Caco-2 (cell line): Measurements from ENCODE around the gene PAFAH2. TPM values are rescaled to one million over a fixed set of nuclear protein-coding genes. Genes with fewer than 3 reads are reported as not detected.

Experiments
- BruUV-seq: library from RNA; stranded (reverse); fragments of 400-500 nt; replicated peaks from 2 replicates; lab custom pipeline; 2021; lab: Mats Ljungman, UMichigan
- CTCF ChIA-PET: fragments of 300-600 bp; sonication (Branson Sonifier 250); formaldehyde crosslinking; loops from one replicate; lab custom pipeline; 2022; ENCODE audit warnings: antibody characterized with exemption; lab: Charles Lee
- POLR2A ChIA-PET: fragments of 300-600 bp; sonication (Branson Sonifier 250); formaldehyde crosslinking; loops from one replicate; lab custom pipeline; 2022; ENCODE audit warnings: antibody characterized with exemption; lab: Charles Lee
- DNase-seq, 2 experiments: peaks; one replicate each; pipeline versions ENCODE4 v3.0.0 to v3.0.0-alpha.2; 2020 to 2022
- H3K27me3 ChIP-seq: replicated peaks from 2 replicates; pipeline ENCODE4 v1.6.0; 2011; ENCODE audit warnings: low read length; ENCODE audit not compliant: control insufficient read depth, insufficient read depth
- H3K36me3 ChIP-seq: 2 replicates; pipeline ENCODE4 v1.5.1; 2011; ENCODE audit warnings: low read length; ENCODE audit not compliant: control insufficient read depth, insufficient read depth
- H3K4me1 ChIP-seq: fragments of 250-450 bp; sonication (Bioruptor Pico); 2 replicates; pipeline ENCODE4 v1.5.1; 2020; ENCODE audit warnings: mild to moderate bottlenecking
- H3K4me3 ChIP-seq: 2 replicates; pipeline ENCODE4 v1.5.1; 2011; ENCODE audit warnings: low read depth, mild to moderate bottlenecking, control low read depth, low read length
- H3K9me3 ChIP-seq: fragments of 250-450 bp; sonication (Bioruptor Pico); 2 replicates; pipeline ENCODE4 v1.5.1; 2020; ENCODE audit warnings: mild to moderate bottlenecking, moderate library complexity
- H3K27ac Mint-ChIP-seq: one replicate; pipeline ENCODE4 v1.8.0; 2022; ENCODE audit warnings: mixed read lengths; ENCODE audit not compliant: unreplicated experiment
- H3K27me3 Mint-ChIP-seq: one replicate; pipeline ENCODE4 v1.8.0; 2022; ENCODE audit warnings: mixed read lengths; ENCODE audit not compliant: insufficient read depth, unreplicated experiment
- H3K36me3 Mint-ChIP-seq: one replicate; pipeline ENCODE4 v1.8.0; 2022; ENCODE audit warnings: mild to moderate bottlenecking, mixed read lengths; ENCODE audit not compliant: insufficient read depth, unreplicated experiment
- H3K4me1 Mint-ChIP-seq: one replicate; pipeline ENCODE4 v1.8.0; 2022; ENCODE audit warnings: low read depth, mixed read lengths; ENCODE audit not compliant: unreplicated experiment
- H3K4me3 Mint-ChIP-seq: one replicate; pipeline ENCODE4 v1.8.0; 2022; ENCODE audit warnings: mild to moderate bottlenecking, moderate library complexity, mixed read lengths; ENCODE audit not compliant: unreplicated experiment
- H3K9me3 Mint-ChIP-seq: one replicate; pipeline ENCODE4 v1.8.0; 2022; ENCODE audit warnings: mixed read lengths; ENCODE audit not compliant: unreplicated experiment
- CTCF ChIP-seq, 2 experiments: fragments of 200-600 bp in 1 of 2; IDR thresholded peaks; 1 replicate in 1 of 2; 2 replicates in 1 of 2; pipeline versions ENCODE4 v1.5.1 to v1.8.0; 2011 to 2022; ENCODE audit warnings: antibody characterized with exemption in 1 of 2, control low read depth in 1 of 2, inconsistent platforms in 1 of 2, low read depth in 1 of 2, low read length in 1 of 2, mild to moderate bottlenecking in 1 of 2, moderate library complexity in 1 of 2; ENCODE audit not compliant: insufficient read depth in 1 of 2, severe bottlenecking in 1 of 2, unreplicated experiment in 1 of 2
- intact Hi-C: fragments of 100-400 bp; cut with micrococcal nuclease; formaldehyde crosslinking; loops from one replicate; pipeline ENCODE4 v1.10.0; 2022; ENCODE audit not compliant: unreplicated experiment
- total RNA-seq: library from RNA; stranded (reverse); gene quantifications from 2 replicates; pipeline ENCODE4 v1.2.3, GENCODE V29; 2022

Gene PAFAH2
- total RNA-seq, 1 experiment from 2014 or later, result 8.0 TPM

GRCh38 chr1:25978403-25978802, 19.5 kb downstream of the PAFAH2 start:
- no peak for DNase-seq
- Mint-ChIP-seq H3K9me3 (no peaks in the 10 kb centered on the region), H3K36me3 (peaks cover 15% of the 10 kb centered on the region), H3K4me3 (no peak overlapping the region), H3K4me1 (no peaks in the 10 kb centered on the region), H3K27me3 (no peaks in the 10 kb centered on the region), H3K27ac (no peak overlapping the region)
- Histone ChIP-seq H3K4me1 (no peaks in the 10 kb centered on the region), H3K36me3 (no peaks in the 10 kb centered on the region), H3K9me3 (no peaks in the 10 kb centered on the region), H3K4me3 (no peak overlapping the region), H3K27me3 (no peaks in the 10 kb centered on the region)
- BruUV-seq, result no TSS peak
- TF ChIP-seq CTCF (IDR thresholded peaks at IDR 0.05; ENCODE audit: insufficient read depth in 1 of 2, low read depth in 1 of 2, low read length in 1 of 2, severe bottlenecking in 1 of 2, unreplicated experiment in 1 of 2), result no peak
- ChIA-PET CTCF (no interaction called here), POLR2A (no interaction called here)
- intact Hi-C loops, result no loop called here

GRCh38 chr1:25977801-25978200, 20.1 kb downstream of the PAFAH2 start:
- H3K36me3 ChIP-seq, result no peaks in the 10 kb centered on the region
- intact Hi-C loops, result no loop called here
- H3K9me3 ChIP-seq, result no peaks in the 10 kb centered on the region
- no peak overlapping the region for H3K4me3 ChIP-seq
- no peaks in the 10 kb centered on the region for H3K4me1 ChIP-seq
- Mint-ChIP-seq H3K36me3 (peaks cover 12% of the 10 kb centered on the region), H3K4me1 (no peaks in the 10 kb centered on the region), H3K27ac (no peak overlapping the region), H3K9me3 (no peaks in the 10 kb centered on the region), H3K27me3 (no peaks in the 10 kb centered on the region), H3K4me3 (no peak overlapping the region)
- CTCF ChIA-PET, result no interaction called here
- no TSS peak for BruUV-seq
- H3K27me3 ChIP-seq, result no peaks in the 10 kb centered on the region
- no peak for TF ChIP-seq CTCF (IDR thresholded peaks at IDR 0.05; ENCODE audit: insufficient read depth in 1 of 2, low read depth in 1 of 2, low read length in 1 of 2, severe bottlenecking in 1 of 2, unreplicated experiment in 1 of 2)
- DNase-seq, result no peak
- POLR2A ChIA-PET, result no interaction called here

GRCh38 chr1:25973610-25974321, 24.1 kb downstream of the PAFAH2 start:
- Histone ChIP-seq H3K4me3 (no peak overlapping the region), H3K27me3 (no peaks in the 10 kb centered on the region), H3K36me3 (0 out of 2 replicates have a peak, but pooled peaks cover 1% of the 10 kb centered on the region), H3K4me1 (no peaks in the 10 kb centered on the region), H3K9me3 (no peaks in the 10 kb centered on the region)
- Mint-ChIP-seq H3K4me3 (no peak overlapping the region), H3K27me3 (no peaks in the 10 kb centered on the region), H3K9me3 (no peaks in the 10 kb centered on the region), H3K4me1 (no peaks in the 10 kb centered on the region), H3K27ac (no peak overlapping the region), H3K36me3 (peaks cover 7% of the 10 kb centered on the region)
- DNase-seq, result no peak
- BruUV-seq, result no TSS peak
- CTCF ChIA-PET, result interaction anchor here (0.8 kb wide), 1 partner anchor 78 kb away, joined by 3 read pairs; no protein-coding TSS in a partner anchor
- intact Hi-C loops, result no loop called here
- POLR2A ChIA-PET, result no interaction called here
- no peak for TF ChIP-seq CTCF (IDR thresholded peaks at IDR 0.05; ENCODE audit: insufficient read depth in 1 of 2, low read depth in 1 of 2, low read length in 1 of 2, severe bottlenecking in 1 of 2, unreplicated experiment in 1 of 2)
